Keratinocyte (primary cell): ENCODE measurements around the gene CD109. TPM values are rescaled to one million over a fixed set of nuclear protein-coding genes. Genes with fewer than 3 reads are reported as not detected.

ENCODE experiments used
- DNase-seq: peaks from one replicate; pipeline ENCODE4 v3.0.0-alpha.2; 2011; ENCODE audit warnings: low read depth, missing footprints, low spot score
- FAIRE-seq: peaks from 2 replicates; lab custom pipeline; 2011; peaks lifted over from hg19 to GRCh38; lab: Jason Lieb, UNC
- H2AFZ ChIP-seq: 2 replicates; pipeline ENCODE4 v1.6.0; 2012; ENCODE audit warnings: low read length, control low read depth, inconsistent platforms; ENCODE audit not compliant: control insufficient read depth
- H3K27ac ChIP-seq: 2 replicates; pipeline ENCODE4 v1.5.1; 2011; ENCODE audit warnings: low read length; ENCODE audit not compliant: control insufficient read depth, insufficient read depth
- H3K27me3 ChIP-seq: 3 replicates; pipeline ENCODE4 v1.6.0; 2011; ENCODE audit warnings: low read length; ENCODE audit not compliant: control insufficient read depth, insufficient read depth; ENCODE audit errors: extremely low read depth
- H3K36me3 ChIP-seq, 2 experiments: 2 replicates in 1 of 2; 3 replicates in 1 of 2; pipeline ENCODE4 v1.5.1; 2011; ENCODE audit warnings: low read length in 2 of 2, mild to moderate bottlenecking in 1 of 2; ENCODE audit not compliant: control insufficient read depth in 2 of 2, insufficient read depth in 2 of 2; ENCODE audit errors: extremely low read depth in 1 of 2
- H3K4me1 ChIP-seq: 3 replicates; pipeline ENCODE4 v1.5.1; 2011; ENCODE audit warnings: low read length; ENCODE audit not compliant: control insufficient read depth, insufficient read depth; ENCODE audit errors: extremely low read depth
- H3K4me2 ChIP-seq: 3 replicates; pipeline ENCODE4 v1.6.0; 2011; ENCODE audit warnings: low read depth, low read length; ENCODE audit not compliant: control insufficient read depth, insufficient read depth; ENCODE audit errors: extremely low read depth
- H3K4me3 ChIP-seq, 3 experiments: fragments of 200-600 bp in 1 of 3; sonication (generic) in 1 of 3; 2 replicates in 2 of 3; 3 replicates in 1 of 3; pipeline ENCODE4 v1.5.1; 2011 to 2016; ENCODE audit warnings: low read length in 3 of 3, mild to moderate bottlenecking in 3 of 3, control low read depth in 2 of 3, inconsistent platforms in 1 of 3, low read depth in 1 of 3, mixed read lengths in 1 of 3, mixed run types in 1 of 3, moderate library complexity in 1 of 3; ENCODE audit not compliant: control insufficient read depth in 2 of 3, insufficient read depth in 2 of 3; ENCODE audit errors: extremely low read depth in 1 of 3
- H3K79me2 ChIP-seq: 2 replicates; pipeline ENCODE4 v1.6.0; 2012; ENCODE audit warnings: low read length; ENCODE audit not compliant: control insufficient read depth, insufficient read depth
- H3K9ac ChIP-seq: 3 replicates; pipeline ENCODE4 v1.6.0; 2011; ENCODE audit warnings: low read length; ENCODE audit not compliant: control insufficient read depth, insufficient read depth; ENCODE audit errors: extremely low read depth
- H3K9me1 ChIP-seq: 3 replicates; pipeline ENCODE4 v1.6.0; 2011; ENCODE audit warnings: low read length; ENCODE audit not compliant: control insufficient read depth, insufficient read depth; ENCODE audit errors: extremely low read depth
- H3K9me3 ChIP-seq: 2 replicates; pipeline ENCODE4 v1.5.1; 2012; ENCODE audit warnings: low read depth, low read length; ENCODE audit not compliant: control insufficient read depth
- H4K20me1 ChIP-seq: 3 replicates; pipeline ENCODE4 v1.6.0; 2011; ENCODE audit warnings: low read length; ENCODE audit not compliant: control insufficient read depth, insufficient read depth; ENCODE audit errors: extremely low read depth
- CTCF ChIP-seq, 3 experiments: IDR thresholded peaks in 1 of 3; conservative IDR thresholded peaks in 1 of 3; optimal IDR thresholded peaks in 1 of 3; 2 replicates in 2 of 3; 3 replicates in 1 of 3; pipeline versions ENCODE3 to v1.5.1; 2011; ENCODE audit warnings: low read length in 3 of 3, mild to moderate bottlenecking in 3 of 3, moderate library complexity in 2 of 3, control low read depth in 1 of 3, inconsistent platforms in 1 of 3; ENCODE audit not compliant: insufficient read depth in 2 of 3; ENCODE audit errors: extremely low read depth in 1 of 3
- EZH2 ChIP-seq: IDR thresholded peaks from one replicate; pipeline ENCODE4 v1.6.1; 2012; ENCODE audit warnings: inconsistent platforms, mild to moderate bottlenecking, low read length, moderate library complexity
- dilution Hi-C: fragments of 300-500 bp; cut with MboI; formaldehyde crosslinking; loops from one replicate; pipeline ENCODE4 v1.7.0; 2020; ENCODE audit warnings: low sequenced_read_pairs; ENCODE audit not compliant: extremely low pct_ligation_motif_present
- polyA plus RNA-seq, 5 experiments: library from polyadenylated mRNA; depleted of rRNA in 3 of 5; stranded (reverse) in 3 of 5; stranded (forward) in 1 of 5; unstranded in 1 of 5; fragments of >200 nt; gene quantifications; 1 replicate in 1 of 5; 2 replicates in 3 of 5; 3 replicates in 1 of 5; pipeline versions ENCODE4 v1.2.1 to v1.2.3, GENCODE V29; 2011 to 2012; ENCODE audit warnings: missing spikeins in 2 of 5, low read depth in 1 of 5, low replicate concordance in 1 of 5

Gene CD109
- polyA plus RNA-seq, 1 donor (not counting 4 experiments of a cell fraction or from before 2014, with no cell fraction given), result 58.2 TPM

DNA sequence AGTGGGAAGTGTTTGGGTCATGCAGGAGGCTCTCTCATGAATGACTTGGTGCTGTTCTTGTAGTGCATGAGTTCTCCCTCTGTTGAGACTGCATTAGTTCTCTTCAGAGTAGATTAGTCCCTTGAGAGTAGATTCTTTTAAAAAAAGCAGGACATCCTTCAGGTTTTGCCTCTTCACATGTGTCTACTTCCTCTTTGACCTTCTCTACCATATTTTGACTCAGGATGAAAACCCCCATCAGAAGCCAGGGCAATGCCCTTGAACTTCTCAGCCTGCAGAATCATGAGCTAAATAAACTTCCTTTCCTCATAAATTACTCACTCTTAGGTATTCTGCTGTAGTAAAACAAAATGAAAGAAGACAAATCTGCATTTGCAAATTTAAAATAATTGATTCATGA lies 170.3 kb downstream of the CD109 start:
- no peaks in the 10 kb centered on the region for H3K27me3 ChIP-seq
- H3K79me2 ChIP-seq, result no peaks in the 10 kb centered on the region
- no peak overlapping the region for H3K27ac ChIP-seq
- no peak overlapping the region for H2AFZ ChIP-seq
- H3K4me1 ChIP-seq, result peaks cover 5% of the 10 kb centered on the region
- DNase-seq (no peak), FAIRE-seq (no peak)
- no peak overlapping the region for H3K4me2 ChIP-seq
- dilution Hi-C loops, result no loop called here
- TF ChIP-seq EZH2 (no peak), CTCF (optimal IDR thresholded peaks at IDR 0.05 in 1 of 3, IDR thresholded peaks at IDR 0.05 in 1 of 3, conservative IDR thresholded peaks at IDR 0.05 in 1 of 3; ENCODE audit: extremely low read depth in 1 of 3, insufficient read depth in 2 of 3, low read length in 3 of 3) (no peak)
- no peaks in the 10 kb centered on the region for H3K36me3 ChIP-seq
- no peak overlapping the region for H3K9ac ChIP-seq
- no peaks in the 10 kb centered on the region for H3K9me1 ChIP-seq
- H4K20me1 ChIP-seq, result no peaks in the 10 kb centered on the region
- H3K4me3 ChIP-seq, result no peak overlapping the region
- H3K9me3 ChIP-seq, result no peaks in the 10 kb centered on the region

DNA sequence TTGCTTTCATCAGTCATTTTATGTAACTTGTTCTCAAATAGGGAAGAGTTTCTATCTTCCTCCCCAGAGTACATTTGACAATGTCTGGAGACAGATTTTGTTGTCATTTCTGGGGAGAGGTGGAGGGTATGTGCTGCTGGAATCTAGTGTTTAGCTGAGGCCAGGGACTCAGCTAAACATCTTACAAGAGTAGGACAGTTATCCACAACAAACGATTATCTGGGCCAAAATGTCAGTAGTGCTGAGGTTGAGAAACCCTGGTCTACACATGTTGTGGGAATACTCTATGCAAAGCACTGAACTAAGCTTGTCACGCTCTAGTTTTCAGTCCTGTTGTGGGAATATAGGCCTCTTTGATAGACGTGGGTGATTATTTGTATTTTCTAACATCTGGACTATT lies 171.4 kb downstream of the CD109 start:
- DNase-seq, result no peak
- Histone ChIP-seq H3K4me3 (no peak overlapping the region), H3K4me2 (no peak overlapping the region), H4K20me1 (no peaks in the 10 kb centered on the region), H3K9me1 (no peaks in the 10 kb centered on the region), H2AFZ (no peak overlapping the region), H3K27me3 (no peaks in the 10 kb centered on the region), H3K9ac (no peak overlapping the region), H3K9me3 (no peaks in the 10 kb centered on the region), H3K4me1 (peaks cover 5% of the 10 kb centered on the region), H3K27ac (no peak overlapping the region), H3K79me2 (no peaks in the 10 kb centered on the region), H3K36me3 (no peaks in the 10 kb centered on the region)
- no peak for FAIRE-seq
- dilution Hi-C loops, result no loop called here
- no peak for TF ChIP-seq EZH2
- TF ChIP-seq CTCF (optimal IDR thresholded peaks at IDR 0.05 in 1 of 3, IDR thresholded peaks at IDR 0.05 in 1 of 3, conservative IDR thresholded peaks at IDR 0.05 in 1 of 3; ENCODE audit: extremely low read depth in 1 of 3, insufficient read depth in 2 of 3, low read length in 3 of 3), result no peak
